Nephron (organoid): ENCODE data around the gene ADARB1.

ENCODE experiments used
- H3K27ac Mint-ChIP-seq, 3 experiments: 2 replicates each; pipeline ENCODE4 v1.8.0; 2020; ENCODE audit warnings: mixed read lengths in 3 of 3, mild to moderate bottlenecking in 2 of 3, moderate library complexity in 1 of 3
- H3K27me3 Mint-ChIP-seq: 2 replicates; pipeline ENCODE4 v1.8.0; 2021; ENCODE audit warnings: low read depth, mild to moderate bottlenecking, moderate library complexity, mixed read lengths
- H3K36me3 Mint-ChIP-seq: 2 replicates; pipeline ENCODE4 v1.8.0; 2020; ENCODE audit warnings: low read depth, mixed read lengths
- H3K4me1 Mint-ChIP-seq: 2 replicates; pipeline ENCODE4 v1.8.0; 2020; ENCODE audit warnings: mixed read lengths
- H3K4me3 Mint-ChIP-seq, 3 experiments: 2 replicates each; pipeline ENCODE4 v1.8.0; 2020; ENCODE audit warnings: mild to moderate bottlenecking in 3 of 3, mixed read lengths in 3 of 3, moderate library complexity in 2 of 3
- H3K9me3 Mint-ChIP-seq: 2 replicates; pipeline ENCODE4 v1.8.0; 2020; ENCODE audit warnings: mixed read lengths
- TF ChIP-seq, protein P1 (sequence below), 3 experiments: fragments of 200-600 bp; sonication (generic); IDR thresholded peaks; one replicate each; pipeline ENCODE4 v1.5.0; 2021; ENCODE audit warnings: antibody characterized with exemption in 3 of 3; ENCODE audit not compliant: unreplicated experiment in 3 of 3

ADARB1 gene

DNA sequence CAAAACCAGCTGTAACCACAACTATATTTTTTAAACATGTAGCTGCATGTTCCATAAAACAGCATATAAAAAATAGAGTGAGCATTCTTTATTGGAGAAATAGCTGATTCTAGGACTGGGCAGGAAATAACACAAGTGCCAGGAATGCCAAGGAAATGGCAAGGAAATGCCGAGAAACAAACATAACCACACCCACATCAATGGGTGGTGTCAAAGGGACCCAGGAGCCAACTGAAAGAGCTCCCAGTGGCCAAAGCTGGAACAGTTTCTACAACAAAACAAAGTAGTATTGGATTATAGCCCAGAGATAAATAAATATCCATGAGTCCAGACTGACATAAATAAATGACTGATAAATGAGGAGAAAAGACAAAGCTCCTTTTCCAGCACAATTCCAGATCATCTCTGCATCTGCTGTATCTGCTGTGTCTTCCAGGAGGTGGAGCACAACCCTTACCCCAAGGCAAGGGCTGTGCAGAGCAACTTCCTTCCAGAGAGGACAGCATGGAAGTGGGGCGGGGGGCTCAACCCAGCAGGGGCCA, 28.1 kb downstream of the ADARB1 start:
- TF ChIP-seq, protein P1, sequence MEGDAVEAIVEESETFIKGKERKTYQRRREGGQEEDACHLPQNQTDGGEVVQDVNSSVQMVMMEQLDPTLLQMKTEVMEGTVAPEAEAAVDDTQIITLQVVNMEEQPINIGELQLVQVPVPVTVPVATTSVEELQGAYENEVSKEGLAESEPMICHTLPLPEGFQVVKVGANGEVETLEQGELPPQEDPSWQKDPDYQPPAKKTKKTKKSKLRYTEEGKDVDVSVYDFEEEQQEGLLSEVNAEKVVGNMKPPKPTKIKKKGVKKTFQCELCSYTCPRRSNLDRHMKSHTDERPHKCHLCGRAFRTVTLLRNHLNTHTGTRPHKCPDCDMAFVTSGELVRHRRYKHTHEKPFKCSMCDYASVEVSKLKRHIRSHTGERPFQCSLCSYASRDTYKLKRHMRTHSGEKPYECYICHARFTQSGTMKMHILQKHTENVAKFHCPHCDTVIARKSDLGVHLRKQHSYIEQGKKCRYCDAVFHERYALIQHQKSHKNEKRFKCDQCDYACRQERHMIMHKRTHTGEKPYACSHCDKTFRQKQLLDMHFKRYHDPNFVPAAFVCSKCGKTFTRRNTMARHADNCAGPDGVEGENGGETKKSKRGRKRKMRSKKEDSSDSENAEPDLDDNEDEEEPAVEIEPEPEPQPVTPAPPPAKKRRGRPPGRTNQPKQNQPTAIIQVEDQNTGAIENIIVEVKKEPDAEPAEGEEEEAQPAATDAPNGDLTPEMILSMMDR (IDR thresholded peaks at IDR 0.05; ENCODE audit: unreplicated experiment in 3 of 3): no peak
- H3K4me3 Mint-ChIP-seq: no peak overlapping the region
- no peak overlapping the region for H3K27ac Mint-ChIP-seq
- H3K27me3 Mint-ChIP-seq: peaks cover under 1% of the 10 kb centered on the region
- H3K36me3 Mint-ChIP-seq: no peaks in the 10 kb centered on the region
- H3K4me1 Mint-ChIP-seq: peaks cover 57% of the 10 kb centered on the region
- no peaks in the 10 kb centered on the region for H3K9me3 Mint-ChIP-seq

DNA sequence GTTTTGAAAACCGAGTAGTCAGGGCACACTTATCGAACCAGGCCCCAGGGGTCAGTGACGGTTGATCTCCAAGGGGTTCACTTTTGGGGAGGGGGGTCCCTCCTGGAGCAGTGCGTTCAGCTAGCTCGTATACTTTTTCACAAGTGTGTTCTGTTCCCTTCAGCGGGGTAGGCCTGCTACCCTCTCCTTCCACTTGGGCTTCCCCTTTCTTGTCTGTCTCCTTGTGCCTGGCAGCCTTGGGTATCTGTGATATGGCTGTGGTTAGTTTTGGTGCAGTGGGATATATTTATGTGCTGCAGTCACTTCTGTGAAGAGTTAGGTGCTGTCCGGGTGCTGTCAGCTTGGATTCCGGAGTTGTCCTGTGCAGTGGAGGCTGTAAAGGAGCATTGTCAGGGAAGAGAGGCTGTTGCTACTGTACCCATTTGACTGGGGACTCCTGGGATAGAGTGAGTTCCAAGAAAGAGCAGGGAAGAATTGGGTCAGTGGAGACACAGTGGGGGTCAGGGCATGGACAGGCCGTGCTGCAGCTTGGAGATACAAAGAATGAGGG, 29.7 kb downstream of the ADARB1 start:
- Mint-ChIP-seq H3K36me3 (no peaks in the 10 kb centered on the region), H3K27me3 (no peaks in the 10 kb centered on the region), H3K4me1 (peaks cover 44% of the 10 kb centered on the region)

DNA sequence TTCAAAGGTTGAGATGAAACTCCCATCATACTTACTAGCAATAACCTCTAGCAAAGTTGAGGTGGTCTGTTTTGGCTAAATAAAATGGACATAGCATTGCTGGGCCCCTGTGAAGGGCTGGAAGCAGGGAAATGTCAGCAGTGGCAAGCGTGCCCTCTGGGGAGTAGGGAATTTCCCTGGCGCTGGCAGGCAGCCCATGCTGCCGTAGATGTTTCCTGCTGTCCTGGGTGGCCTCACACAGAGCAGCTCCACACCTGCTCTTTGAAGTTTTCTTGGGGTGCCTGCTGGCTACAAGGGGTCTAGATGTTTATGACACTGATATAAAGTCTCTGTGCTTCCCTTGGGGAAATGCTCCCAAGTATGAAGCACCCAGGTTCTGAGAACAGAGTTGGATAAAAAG, 30.2 kb downstream of the ADARB1 start:
- H3K36me3 Mint-ChIP-seq: no peaks in the 10 kb centered on the region
- no peak overlapping the region for H3K27ac Mint-ChIP-seq
- H3K4me1 Mint-ChIP-seq: peaks cover 42% of the 10 kb centered on the region
- no peaks in the 10 kb centered on the region for H3K9me3 Mint-ChIP-seq
- H3K4me3 Mint-ChIP-seq: no peak overlapping the region
- TF ChIP-seq, protein P1 (IDR thresholded peaks at IDR 0.05; ENCODE audit: unreplicated experiment in 3 of 3): no peak
- H3K27me3 Mint-ChIP-seq: no peaks in the 10 kb centered on the region

More for the DNA sequence above, 29.7 kb downstream of the ADARB1 start:
- TF ChIP-seq, protein P1 (IDR thresholded peaks at IDR 0.05; ENCODE audit: unreplicated experiment in 3 of 3): no peak
- Mint-ChIP-seq H3K27ac (no peak overlapping the region), H3K4me3 (peak overlapping the region in 1 of 3 experiments; percentile 7), H3K9me3 (no peaks in the 10 kb centered on the region)

DNA sequence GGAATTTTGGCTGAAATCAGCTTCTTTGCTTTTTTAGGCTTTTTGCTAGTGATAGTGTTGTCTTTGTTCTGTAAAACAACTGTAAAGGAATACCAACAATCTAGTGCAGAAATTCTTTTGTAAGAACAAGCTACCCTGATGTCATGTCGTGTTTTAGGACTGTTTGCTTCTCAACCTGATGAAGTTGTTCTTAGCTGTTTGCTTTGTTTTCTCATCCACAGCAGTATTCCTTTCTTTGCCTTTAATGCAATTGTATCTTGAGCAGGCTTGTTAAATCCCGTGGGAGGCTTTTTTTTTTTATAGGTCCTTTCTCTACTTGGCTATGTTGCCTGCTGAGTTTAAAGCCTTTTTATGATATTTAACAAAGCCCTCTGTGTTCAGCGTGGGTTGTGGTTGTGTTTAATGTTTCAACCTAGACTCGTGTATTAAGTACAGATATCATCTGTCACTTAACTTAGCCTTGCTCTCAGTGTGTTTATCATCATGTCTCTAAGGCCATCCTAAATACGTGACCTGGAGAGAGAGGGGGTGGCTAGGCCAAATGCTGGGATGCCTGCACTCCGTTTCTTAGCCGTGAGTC, 31.6 kb downstream of the ADARB1 start:
- TF ChIP-seq, protein P1 (IDR thresholded peaks at IDR 0.05; ENCODE audit: unreplicated experiment in 3 of 3): no peak
- peaks cover 47% of the 10 kb centered on the region for H3K4me1 Mint-ChIP-seq
- no peak overlapping the region for H3K4me3 Mint-ChIP-seq
- no peaks in the 10 kb centered on the region for H3K27me3 Mint-ChIP-seq
- no peaks in the 10 kb centered on the region for H3K9me3 Mint-ChIP-seq
- H3K27ac Mint-ChIP-seq: peak overlapping the region in 2 of 3 experiments; percentile 1 to 45
- no peaks in the 10 kb centered on the region for H3K36me3 Mint-ChIP-seq

DNA sequence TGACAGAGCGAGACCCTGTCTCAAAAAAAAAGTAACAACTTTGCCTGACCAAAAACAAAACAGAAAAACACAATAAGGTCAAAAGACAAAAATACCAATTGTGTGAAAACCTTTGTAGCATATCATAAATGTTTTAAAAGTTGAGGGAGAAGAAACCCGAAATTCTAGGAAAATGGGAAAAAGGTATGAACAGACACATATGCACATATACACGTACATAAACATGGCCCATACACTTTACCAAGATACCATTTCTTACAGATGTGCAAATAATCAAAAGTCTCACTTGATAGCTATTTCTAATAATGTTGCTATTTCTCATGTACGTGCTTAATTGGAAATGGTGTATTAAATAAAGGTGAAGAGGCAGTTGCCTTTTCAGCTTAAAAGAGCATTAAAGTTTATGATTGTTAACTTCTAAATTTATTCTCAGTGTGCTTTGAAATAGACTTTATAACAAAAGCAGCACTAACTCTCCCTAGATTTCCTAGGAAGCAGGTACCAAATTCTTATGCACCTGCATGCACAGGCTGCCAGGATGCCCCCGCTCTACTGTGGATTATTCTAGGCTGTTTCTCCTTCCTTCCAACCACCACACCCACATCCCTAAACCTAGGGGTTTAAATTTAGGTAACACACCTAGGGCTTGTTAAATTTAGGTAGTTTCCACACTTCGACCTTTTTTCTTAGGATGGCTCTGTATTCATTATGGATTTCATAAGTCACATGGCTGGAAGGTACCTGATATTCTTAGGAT, 33.8 kb downstream of the ADARB1 start:
- Mint-ChIP-seq H3K27ac (no peak overlapping the region), H3K4me1 (peaks cover 49% of the 10 kb centered on the region), H3K36me3 (no peaks in the 10 kb centered on the region), H3K9me3 (no peaks in the 10 kb centered on the region), H3K4me3 (no peak overlapping the region), H3K27me3 (no peaks in the 10 kb centered on the region)
- TF ChIP-seq, protein P1 (IDR thresholded peaks at IDR 0.05; ENCODE audit: unreplicated experiment in 3 of 3): no peak
